H9 (cell line): ENCODE data around the gene DPF1. TPM values are rescaled to one million over a fixed set of nuclear protein-coding genes. Genes with fewer than 3 reads are reported as not detected.

ENCODE experiments used
- DNase-seq: peaks from one replicate; pipeline ENCODE4 v3.0.0-alpha.2; 2017
- H2AFZ ChIP-seq: one replicate; pipeline ENCODE4 v1.6.1; 2013; ENCODE audit warnings: mild to moderate bottlenecking, low read length, control low read depth, moderate library complexity
- H2AK5ac ChIP-seq: 2 replicates; pipeline ENCODE4 v1.6.1; 2013; ENCODE audit warnings: low read length, control low read depth, mixed read lengths; ENCODE audit not compliant: insufficient read length
- H2BK120ac ChIP-seq: one replicate; pipeline ENCODE4 v1.6.1; 2013; ENCODE audit warnings: low read depth, mild to moderate bottlenecking, low read length, control low read depth, inconsistent platforms; ENCODE audit not compliant: poor library complexity, severe bottlenecking
- H2BK12ac ChIP-seq: 2 replicates; pipeline ENCODE4 v1.6.1; 2013; ENCODE audit warnings: low read length, control low read depth, mixed read lengths, low read depth; ENCODE audit not compliant: insufficient read length
- H2BK15ac ChIP-seq: 2 replicates; pipeline ENCODE4 v1.6.1; 2013; ENCODE audit warnings: low read depth, low read length, control low read depth
- H2BK20ac ChIP-seq: one replicate; pipeline ENCODE4 v1.6.1; 2013; ENCODE audit warnings: low read depth, mild to moderate bottlenecking, low read length, control low read depth, inconsistent platforms; ENCODE audit not compliant: poor library complexity, severe bottlenecking
- H2BK5ac ChIP-seq: 2 replicates; pipeline ENCODE4 v1.6.1; 2013; ENCODE audit warnings: low read length, control low read depth, mixed read lengths; ENCODE audit not compliant: insufficient read length
- H3K14ac ChIP-seq: 2 replicates; pipeline ENCODE4 v1.6.1; 2013; ENCODE audit warnings: low read length, control low read depth; ENCODE audit not compliant: insufficient read depth
- H3K18ac ChIP-seq: 2 replicates; pipeline ENCODE4 v1.6.1; 2013; ENCODE audit warnings: low read depth, mild to moderate bottlenecking, mixed read lengths, low read length, control low read depth; ENCODE audit not compliant: insufficient read length
- H3K23ac ChIP-seq: 2 replicates; pipeline ENCODE4 v1.6.1; 2013; ENCODE audit warnings: low read length, control low read depth, mixed read lengths, low read depth; ENCODE audit not compliant: insufficient read length
- H3K23me2 ChIP-seq: 2 replicates; pipeline ENCODE4 v1.6.1; 2013; ENCODE audit warnings: low read depth, mild to moderate bottlenecking, mixed read lengths, low read length, control low read depth; ENCODE audit not compliant: insufficient read length, poor library complexity, severe bottlenecking
- H3K27ac ChIP-seq: 2 replicates; pipeline ENCODE4 v1.5.1; 2013; ENCODE audit warnings: low read length, control low read depth, mixed read lengths, low read depth; ENCODE audit not compliant: insufficient read length
- H3K27me3 ChIP-seq: 2 replicates; pipeline ENCODE4 v1.6.1; 2013; ENCODE audit warnings: low read length, control low read depth, inconsistent platforms; ENCODE audit not compliant: insufficient read depth
- H3K4ac ChIP-seq: 2 replicates; pipeline ENCODE4 v1.6.1; 2013; ENCODE audit warnings: low read depth, mild to moderate bottlenecking, control low read depth, inconsistent platforms, low read length, moderate library complexity
- H3K4me1 ChIP-seq: 2 replicates; pipeline ENCODE4 v1.6.1; 2013; ENCODE audit warnings: low read length, control low read depth, inconsistent platforms; ENCODE audit not compliant: insufficient read depth
- H3K4me2 ChIP-seq: 2 replicates; pipeline ENCODE4 v1.6.1; 2013; ENCODE audit warnings: low read length, control low read depth, mixed read lengths; ENCODE audit not compliant: insufficient read length, insufficient read depth
- H3K56ac ChIP-seq: 2 replicates; pipeline ENCODE4 v1.6.1; 2013; ENCODE audit warnings: low read depth, mild to moderate bottlenecking, mixed read lengths, low read length, control low read depth; ENCODE audit not compliant: insufficient read length
- H3K79me1 ChIP-seq: 2 replicates; pipeline ENCODE4 v1.6.1; 2013; ENCODE audit warnings: low read depth, mild to moderate bottlenecking, moderate library complexity, low read length, control low read depth, inconsistent platforms; ENCODE audit not compliant: insufficient read depth, poor library complexity, severe bottlenecking
- H3K79me2 ChIP-seq: 2 replicates; pipeline ENCODE4 v1.6.1; 2013; ENCODE audit warnings: low read length, control low read depth, inconsistent platforms; ENCODE audit not compliant: insufficient read depth
- H3K9ac ChIP-seq: 2 replicates; pipeline ENCODE4 v1.6.1; 2013; ENCODE audit warnings: low read length, control low read depth, mixed read lengths; ENCODE audit not compliant: insufficient read length; ENCODE audit errors: extremely low read depth
- H3K9me3 ChIP-seq: one replicate; pipeline ENCODE4 v1.6.1; 2013; ENCODE audit warnings: low read depth, low read length, inconsistent platforms; ENCODE audit not compliant: control insufficient read depth
- H3T11ph ChIP-seq: one replicate; pipeline ENCODE4 v1.6.1; 2013; ENCODE audit warnings: mild to moderate bottlenecking, low read length, control low read depth, inconsistent platforms
- H4K20me1 ChIP-seq: one replicate; pipeline ENCODE4 v1.6.1; 2013; ENCODE audit not compliant: control insufficient read depth, insufficient read length, insufficient read depth
- H4K5ac ChIP-seq: 2 replicates; pipeline ENCODE4 v1.6.1; 2013; ENCODE audit warnings: low read depth, mild to moderate bottlenecking, mixed read lengths, low read length, control low read depth; ENCODE audit not compliant: insufficient read length
- H4K8ac ChIP-seq: replicated peaks from 2 replicates; pipeline ENCODE4 v1.6.1; 2013; ENCODE audit warnings: low read length, control low read depth, mixed read lengths, low read depth; ENCODE audit not compliant: insufficient read length
- H4K91ac ChIP-seq: 2 replicates; pipeline ENCODE4 v1.6.1; 2013; ENCODE audit warnings: low read depth, mild to moderate bottlenecking, moderate library complexity, mixed read lengths, low read length, control low read depth; ENCODE audit not compliant: insufficient read length
- H3K27ac Mint-ChIP-seq, 3 experiments: 2 replicates in 2 of 3; 3 replicates in 1 of 3; pipeline ENCODE4 v1.8.0; 2020 to 2021; ENCODE audit warnings: mixed read lengths in 3 of 3, mild to moderate bottlenecking in 1 of 3, moderate library complexity in 1 of 3
- H3K27me3 Mint-ChIP-seq: 2 replicates; pipeline ENCODE4 v1.8.0; 2021; ENCODE audit warnings: low read depth, mild to moderate bottlenecking, moderate library complexity, mixed read lengths
- H3K36me3 Mint-ChIP-seq, 3 experiments: 2 replicates in 2 of 3; 3 replicates in 1 of 3; pipeline ENCODE4 v1.8.0; 2020 to 2021; ENCODE audit warnings: low read depth in 3 of 3, mixed read lengths in 3 of 3; ENCODE audit not compliant: insufficient read depth in 1 of 3
- H3K4me1 Mint-ChIP-seq, 2 experiments: 2 replicates each; pipeline ENCODE4 v1.8.0; 2020; ENCODE audit warnings: mixed read lengths in 2 of 2
- H3K4me3 Mint-ChIP-seq, 2 experiments: 2 replicates in 1 of 2; 3 replicates in 1 of 2; pipeline ENCODE4 v1.8.0; 2020 to 2021; ENCODE audit warnings: mild to moderate bottlenecking in 2 of 2, mixed read lengths in 2 of 2, moderate library complexity in 1 of 2
- H3K9me3 Mint-ChIP-seq, 2 experiments: 2 replicates in 1 of 2; 3 replicates in 1 of 2; pipeline ENCODE4 v1.8.0; 2020; ENCODE audit warnings: mild to moderate bottlenecking in 2 of 2, mixed read lengths in 2 of 2, moderate library complexity in 1 of 2
- CTCF ChIP-seq: fragments of 200-600 bp; sonication (generic); conservative IDR thresholded peaks from 3 replicates; pipeline ENCODE4 v1.8.0; 2021; ENCODE audit warnings: antibody characterized with exemption, mild to moderate bottlenecking
- WGBS: extraction: QIAGEN DNeasy Blood & Tissue Kit; methylation state at CpG from one replicate; pipeline ENCODE4 v1.1.7; 2013; ENCODE audit warnings: missing lambda C conversion rate, low lambda C conversion rate, mixed read lengths; ENCODE audit not compliant: insufficient read length; ENCODE audit errors: extremely low coverage; 5-methylcytosine and 5-hydroxymethylcytosine counted together
- total RNA-seq: library from RNA; stranded (reverse); gene quantifications from 2 replicates; pipeline ENCODE4 v1.2.1, GENCODE V29; 2021

DPF1 gene
- total RNA-seq, 1 experiment from 2014 or later: 12.0 TPM

- no CpG with 5 or more reads among the region's 12 CpGs for WGBS
- Histone ChIP-seq H4K91ac (no peak overlapping the region), H3K79me1 (no peaks in the 10 kb centered on the region), H3K4me1 (peaks cover 2% of the 10 kb centered on the region; the same call in 1 of the 2 replicates), H3K23ac (no peak overlapping the region), H3K23me2 (no peaks in the 10 kb centered on the region), H3T11ph (no peak overlapping the region), H3K9ac (no peak overlapping the region), H4K8ac (no peak overlapping the region), H2BK15ac (no peak overlapping the region), H4K5ac (no peak overlapping the region), H4K20me1 (no peaks in the 10 kb centered on the region), H2BK5ac (no peak overlapping the region), H3K18ac (no peak overlapping the region), H3K56ac (no peak overlapping the region), H2AK5ac (no peak overlapping the region), H3K4me2 (no peak overlapping the region), H2BK12ac (no peak overlapping the region), H2AFZ (no peak overlapping the region), H3K14ac (no peak overlapping the region), H3K9me3 (no peaks in the 10 kb centered on the region), H3K27ac (no peak overlapping the region), H2BK20ac (no peak overlapping the region), H3K4ac (no peak overlapping the region), H3K79me2 (no peaks in the 10 kb centered on the region), H3K27me3 (no peaks in the 10 kb centered on the region), H2BK120ac (no peak overlapping the region)
- Mint-ChIP-seq H3K27me3 (no peaks in the 10 kb centered on the region), H3K4me1 (peaks cover 19 to 30% of the 10 kb centered on the region in 2 experiments), H3K4me3 (no peak overlapping the region; a peak in 1 of 5 replicates), H3K9me3 (no peaks in the 10 kb centered on the region), H3K27ac (peak overlapping the region; percentile 33 to 86 (median 76); a peak in 2 of 7 replicates), H3K36me3 (peaks cover 0 to 21% (median 7%) of the 10 kb centered on the region in 3 experiments; a peak in 5 of 7 replicates)
- no peak for TF ChIP-seq CTCF
- DNase-seq: no peak
Measured at GRCh38 chr19:38170334-38170733, 53.7 kb downstream of the DPF1 start.
